Prostate gland (tissue), 2 donors: ENCODE results near the gene OR5K1. TPM values are rescaled to one million over a fixed set of nuclear protein-coding genes. Genes with fewer than 3 reads are reported as not detected.
A peak's percentile ranks its signal among the peaks of the same experiment; 100 is the strongest.

Experiments
- DNase-seq: peaks from one replicate; pipeline ENCODE4 v3.0.0-alpha.2; 2019; ENCODE audit warnings: low spot score
- H3K27ac ChIP-seq, 2 donors: fragments of 200-600 bp; sonication (generic); 2 replicates each; pipeline ENCODE4 v1.5.1; 2017 to 2019
- H3K27me3 ChIP-seq: fragments of 200-600 bp; sonication (generic); replicated peaks from 2 replicates; pipeline ENCODE4 v1.5.1; 2019; ENCODE audit not compliant: insufficient read depth
- H3K36me3 ChIP-seq, 2 donors: fragments of 200-600 bp; sonication (generic); 1 replicate in 1 of 2; 2 replicates in 1 of 2; pipeline versions ENCODE4 v1.5.1 to v1.8.1; 2017 to 2019
- H3K4me1 ChIP-seq: fragments of 200-600 bp; sonication (generic); replicated peaks from 2 replicates; pipeline ENCODE4 v1.5.1; 2019
- H3K4me3 ChIP-seq, 2 donors: fragments of 200-600 bp; sonication (generic); 2 replicates each; pipeline ENCODE4 v1.5.1; 2017 to 2019
- H3K9me3 ChIP-seq: fragments of 200-600 bp; sonication (generic); 2 replicates; pipeline ENCODE4 v1.5.1; 2017
- CTCF ChIP-seq, 4 experiments: fragments of 200-600 bp in 2 of 4; fragments of 450-650 bp in 2 of 4; sonication (generic) in 2 of 4; IDR thresholded peaks; 1 replicate in 3 of 4; 2 replicates in 1 of 4; pipeline ENCODE4 v1.5.1; 2016 to 2019; ENCODE audit warnings: antibody characterized with exemption in 4 of 4, mild to moderate bottlenecking in 2 of 4, moderate library complexity in 2 of 4
- POLR2A ChIP-seq: fragments of 450-650 bp; IDR thresholded peaks from one replicate; pipeline ENCODE4 v1.6.1; 2016; ENCODE audit warnings: antibody characterized with exemption, mild to moderate bottlenecking
- POLR2AphosphoS5 ChIP-seq: sonication (generic); formaldehyde crosslinking; IDR thresholded peaks from one replicate; pipeline ENCODE4 v1.6.1; 2017; ENCODE audit warnings: antibody characterized with exemption
- WGBS: methylation state at CpG from one replicate; pipeline ENCODE4 v1.1.5; 2018; 5-methylcytosine and 5-hydroxymethylcytosine counted together
- intact Hi-C: fragments of 100-400 bp; cut with DNase I; formaldehyde crosslinking; loops from one replicate; pipeline ENCODE4 v1.14.2; 2022
- total RNA-seq, 2 donors: library from RNA; depleted of rRNA; stranded (reverse); fragments of >200 nt; gene quantifications; one replicate each; pipeline ENCODE4 v1.1.0, GENCODE V29; 2016

The OR5K1 gene
- total RNA-seq, 2 donors from 2014 or later, result not detected

- WGBS, result 97% methylated on average over 1 of the region's 1 CpG
- Histone ChIP-seq H3K4me3 (no peak overlapping the region), H3K4me1 (no peaks in the 10 kb centered on the region), H3K27me3 (no peaks in the 10 kb centered on the region), H3K27ac (no peak overlapping the region), H3K36me3 (no peaks in the 10 kb centered on the region), H3K9me3 (no peaks in the 10 kb centered on the region)
- no peak for TF ChIP-seq POLR2A
- no peak for TF ChIP-seq CTCF (IDR thresholded peaks at IDR 0.05)
- intact Hi-C loops, result no loop called here
- DNase-seq, result no peak
These were observed 56.4 kb downstream of the OR5K1 start for GRCh38 chr3:98519351-98519750.

GRCh38 chr3:98521897-98522543 is 59.0 kb downstream of the OR5K1 start:
- H3K4me3 ChIP-seq, result peak overlapping the region; percentile 65 to 87
- H3K27me3 ChIP-seq, result no peaks in the 10 kb centered on the region
- peak overlapping the region; percentile 96 to 98 for H3K27ac ChIP-seq
- intact Hi-C loops, result loop anchor here (5.0 kb wide), 1 partner anchor 70 kb away; the partner anchor contains the start of gene CPOX
- H3K9me3 ChIP-seq, result no peaks in the 10 kb centered on the region
- WGBS, result under 1% methylated on average over 16 of the region's 16 CpGs
- TF ChIP-seq POLR2AphosphoS5 (no peak), POLR2A (no peak), CTCF (IDR thresholded peaks at IDR 0.05) (no peak)
- H3K4me1 ChIP-seq, result no peaks in the 10 kb centered on the region
- peak; percentile 55 for DNase-seq
- no peaks in the 10 kb centered on the region for H3K36me3 ChIP-seq

Other genes with a start within 250 kb of the OR5K1 start
- gene OR5H6, start 199.0 kb upstream of the OR5K1 start, total RNA-seq, result not detected
- gene OR5H2, start 180.7 kb upstream of the OR5K1 start, total RNA-seq, result not detected
- gene OR5K4, start 109.3 kb upstream of the OR5K1 start, total RNA-seq, result 1 to 10 TPM in 1 of 2 donors, not detected in 1; 1.3 TPM
- gene OR5K3, start 72.5 kb upstream of the OR5K1 start, total RNA-seq, result not detected
- not detected for gene OR5K2, start 34.5 kb downstream of the OR5K1 start, total RNA-seq
- gene CLDND1, start 59.7 kb downstream of the OR5K1 start, total RNA-seq, result 100 to 1,000 TPM in 1 of 2 donors, 10 to 100 TPM in 1; 71.2 to 113 TPM
- not detected for gene GPR15, start 68.8 kb downstream of the OR5K1 start, total RNA-seq
- 10 to 100 TPM; 25.3 to 25.6 TPM for gene CPOX, start 130.4 kb downstream of the OR5K1 start, total RNA-seq